Gastrocnemius medialis (tissue), 4 donors: Measurements from ENCODE around the gene SAP30L.

ENCODE experiments used
- CTCF ChIP-seq, 5 experiments: fragments of 450-650 bp in 3 of 5; fragments of 200-600 bp in 2 of 5; sonication (generic) in 2 of 5; IDR thresholded peaks in 4 of 5; conservative IDR thresholded peaks in 1 of 5; 1 replicate in 4 of 5; 2 replicates in 1 of 5; pipeline ENCODE4 v1.5.1; 2016 to 2019; ENCODE audit warnings: antibody characterized with exemption in 5 of 5, mild to moderate bottlenecking in 3 of 5, moderate library complexity in 3 of 5
- POLR2A ChIP-seq, 2 donors: fragments of 450-650 bp; IDR thresholded peaks; one replicate each; pipeline ENCODE4 v1.6.1; 2017; ENCODE audit warnings: antibody characterized with exemption in 2 of 2, mild to moderate bottlenecking in 2 of 2, moderate library complexity in 2 of 2

GRCh38 chr5:154483654-154484392, 38.0 kb downstream of the SAP30L start:
- TF ChIP-seq CTCF (IDR thresholded peaks at IDR 0.05 in 4 of 5, conservative IDR thresholded peaks at IDR 0.05 in 1 of 5) (no peak), POLR2A (IDR thresholded peaks at IDR 0.05) (no peak)
